GM10248 (cell line): ENCODE measurements around the gene MINDY3.
"Not testable (repeated sequence)": the region's sequence is repeated elsewhere in the genome, so short reads cannot be mapped to it uniquely, and the experiment has no call there.

Experiments
- CTCF ChIA-PET: fragments of 300-600 bp; sonication (Branson Sonifier 250); formaldehyde crosslinking; extraction: SDS; loops from one replicate; lab custom pipeline; 2021; ENCODE audit warnings: antibody characterized with exemption; lab: Yijun Ruan, JAX
- POLR2A ChIA-PET: fragments of 350-650 bp; sonication (Branson Sonifier 250); formaldehyde crosslinking; extraction: SDS; loops from one replicate; lab custom pipeline; 2020; ENCODE audit warnings: antibody characterized with exemption; lab: Yijun Ruan, JAX
- DNase-seq: peaks from one replicate; pipeline ENCODE4 v3.0.0; 2012; ENCODE audit errors: extremely low spot score
- CTCF ChIP-seq: IDR thresholded peaks from 2 replicates; pipeline ENCODE4 v1.5.1; 2012; ENCODE audit warnings: mild to moderate bottlenecking, low read depth; ENCODE audit errors: extremely low read depth, missing control alignments, control extremely low read depth

Gene MINDY3

GRCh38 chr10:15781381-15781960 is 78.8 kb downstream of the MINDY3 start:
- TF ChIP-seq CTCF: no peak

GRCh38 chr10:15780353-15781135 is 79.8 kb downstream of the MINDY3 start:
- CTCF ChIA-PET: interaction anchor here (6.3 kb wide), 1 partner anchor 10 kb away, joined by 31 read pairs; no protein-coding TSS in a partner anchor
- no peak for TF ChIP-seq CTCF
- POLR2A ChIA-PET: no interaction called here
- no peak for DNase-seq

More at GRCh38 chr10:15781381-15781960, 78.8 kb downstream of the MINDY3 start:
- POLR2A ChIA-PET: no interaction called here
- no peak for DNase-seq
- CTCF ChIA-PET: interaction anchor here (1.2 to 6.3 kb wide), 2 partner anchors 9 to 16 kb away, joined by 3 to 31 read pairs; no protein-coding TSS in a partner anchor

GRCh38 chr10:15775513-15775912 is 84.8 kb downstream of the MINDY3 start:
- DNase-seq: no peak
- CTCF ChIA-PET: interaction anchor here (6.3 kb wide), 1 partner anchor 15 kb away, joined by 31 read pairs; no protein-coding TSS in a partner anchor
- POLR2A ChIA-PET: no interaction called here
- TF ChIP-seq CTCF: no peak

- DNase-seq, CTCF ChIA-PET, POLR2A ChIA-PET: not testable (repeated sequence)
Observed at GRCh38 chr10:15774534-15774933, 85.8 kb downstream of the MINDY3 start.

GRCh38 chr10:15764892-15765454 is 95.3 kb downstream of the MINDY3 start:
- no peak for DNase-seq
- TF ChIP-seq CTCF: no peak
- ChIA-PET CTCF (no interaction called here), POLR2A (no interaction called here)

GRCh38 chr10:15763006-15763405 is 97.3 kb downstream of the MINDY3 start:
- no peak for DNase-seq
- no peak for TF ChIP-seq CTCF
- POLR2A ChIA-PET: no interaction called here
- CTCF ChIA-PET: no interaction called here

- POLR2A ChIA-PET, CTCF ChIA-PET, DNase-seq: not testable (repeated sequence)
Observed at GRCh38 chr10:15762239-15762638, 98.1 kb downstream of the MINDY3 start.

GRCh38 chr10:15761224-15761623 is 99.1 kb downstream of the MINDY3 start:
- DNase-seq, POLR2A ChIA-PET, CTCF ChIA-PET: not testable (repeated sequence)
